ENCODE measurements around the gene KIRREL3.

The KIRREL3 gene

DNA sequence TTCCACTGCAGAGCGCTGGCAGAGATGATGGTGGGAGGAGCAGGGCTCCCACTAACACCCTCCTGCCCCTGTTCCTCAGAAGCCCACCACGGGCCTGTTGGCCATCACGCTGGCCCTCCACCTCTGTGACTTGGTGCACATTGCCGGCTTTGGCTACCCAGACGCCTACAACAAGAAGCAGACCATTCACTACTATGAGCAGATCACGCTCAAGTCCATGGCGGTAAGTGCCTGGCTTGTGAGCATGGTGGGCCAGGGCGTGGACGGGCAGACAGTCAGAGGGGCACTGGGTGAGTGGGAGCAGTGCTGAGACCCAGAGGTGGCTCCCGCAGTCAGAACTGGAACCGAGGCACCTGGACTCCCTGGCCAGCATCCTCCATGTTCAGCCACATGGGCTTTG, 587.1 kb downstream of the KIRREL3 start:
- Histone ChIP-seq H3K4me1 (ENCODE audit: insufficient read depth, insufficient read length) (no peaks in the 10 kb centered on the region), H3K9me3 (ENCODE audit: insufficient read depth, low read length) (no peaks in the 10 kb centered on the region), H3K27me3 (ENCODE audit: insufficient read depth, insufficient read length) (no peaks in the 10 kb centered on the region), H3K9ac (ENCODE audit: insufficient read length, low read depth) (no peak overlapping the region), H3K36me3 (ENCODE audit: insufficient read depth, insufficient read length, low read length) (peaks cover 47% of the 10 kb centered on the region), H3K4me3 (ENCODE audit: insufficient read length, low read depth) (no peak overlapping the region)
- no peak for TF ChIP-seq SUZ12 (IDR thresholded peaks at IDR 0.05; ENCODE audit: extremely low read depth, insufficient read depth, insufficient read length)
- TF ChIP-seq ZNF274 (IDR thresholded peaks at IDR 0.05; ENCODE audit: low read depth, low read length): no peak
- TF ChIP-seq YY1 (IDR thresholded peaks at IDR 0.05; ENCODE audit: insufficient read depth, insufficient read length): no peak
- no peak for DNase-seq (ENCODE audit: low read depth, low spot score)

DNA sequence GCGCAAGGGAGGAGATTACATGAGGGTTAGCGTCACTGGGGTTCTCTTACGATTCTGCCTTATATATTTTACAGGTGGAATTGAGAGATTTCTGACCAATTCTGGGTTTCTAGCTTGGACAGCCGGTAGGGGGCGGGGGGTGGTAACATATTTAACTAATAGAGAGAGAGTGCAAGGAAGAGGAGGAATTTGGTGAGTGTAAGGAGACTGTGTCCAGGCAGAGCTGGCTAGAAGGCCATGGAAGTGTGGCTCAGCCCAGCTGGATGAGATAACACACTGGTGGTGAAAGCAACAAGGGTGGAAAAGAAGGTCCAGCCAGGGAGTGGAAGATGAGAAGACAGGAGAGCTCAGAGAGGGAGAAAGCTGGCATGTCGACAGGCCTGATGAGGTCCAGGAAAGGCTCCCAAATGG, 588.6 kb downstream of the KIRREL3 start:
- Histone ChIP-seq H3K9me3 (ENCODE audit: insufficient read depth, low read length) (no peaks in the 10 kb centered on the region), H3K9ac (ENCODE audit: insufficient read length, low read depth) (no peak overlapping the region), H3K4me1 (ENCODE audit: insufficient read depth, insufficient read length) (no peaks in the 10 kb centered on the region), H3K27me3 (ENCODE audit: insufficient read depth, insufficient read length) (no peaks in the 10 kb centered on the region), H3K36me3 (ENCODE audit: insufficient read depth, insufficient read length, low read length) (peaks cover 60% of the 10 kb centered on the region), H3K4me3 (ENCODE audit: insufficient read length, low read depth) (no peak overlapping the region)
- TF ChIP-seq ZNF274 (IDR thresholded peaks at IDR 0.05; ENCODE audit: low read depth, low read length) (no peak), SUZ12 (IDR thresholded peaks at IDR 0.05; ENCODE audit: extremely low read depth, insufficient read depth, insufficient read length) (no peak)
- DNase-seq (ENCODE audit: low read depth, low spot score): no peak

DNA sequence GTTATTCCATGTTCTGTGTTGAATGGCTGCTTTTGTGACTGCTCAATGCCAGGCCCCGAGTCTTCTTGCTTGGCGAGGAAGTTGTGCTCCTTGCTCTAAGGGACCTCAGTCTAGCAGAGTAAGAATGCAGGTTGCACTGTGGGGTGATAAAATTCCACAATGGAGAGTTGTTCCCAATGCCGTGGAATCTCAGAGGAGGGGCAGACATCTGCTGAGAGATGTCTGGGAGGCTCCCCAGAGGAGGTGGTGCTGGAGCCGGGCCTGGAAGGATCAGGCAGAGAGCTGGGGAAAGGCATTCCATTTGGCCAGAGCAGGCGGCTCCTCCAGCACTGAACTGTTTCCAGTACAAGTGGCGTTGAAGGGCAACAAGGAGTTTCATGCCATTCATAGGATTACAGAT, 589.9 kb downstream of the KIRREL3 start:
- no peak for TF ChIP-seq ZNF274 (IDR thresholded peaks at IDR 0.05; ENCODE audit: low read depth, low read length)
- TF ChIP-seq SUZ12 (IDR thresholded peaks at IDR 0.05; ENCODE audit: extremely low read depth, insufficient read depth, insufficient read length): no peak
- no peak for TF ChIP-seq YY1 (IDR thresholded peaks at IDR 0.05; ENCODE audit: insufficient read depth, insufficient read length)
- H3K36me3 ChIP-seq (ENCODE audit: insufficient read depth, insufficient read length, low read length): peaks cover 61% of the 10 kb centered on the region
- no peak for DNase-seq (ENCODE audit: low read depth, low spot score)

DNA sequence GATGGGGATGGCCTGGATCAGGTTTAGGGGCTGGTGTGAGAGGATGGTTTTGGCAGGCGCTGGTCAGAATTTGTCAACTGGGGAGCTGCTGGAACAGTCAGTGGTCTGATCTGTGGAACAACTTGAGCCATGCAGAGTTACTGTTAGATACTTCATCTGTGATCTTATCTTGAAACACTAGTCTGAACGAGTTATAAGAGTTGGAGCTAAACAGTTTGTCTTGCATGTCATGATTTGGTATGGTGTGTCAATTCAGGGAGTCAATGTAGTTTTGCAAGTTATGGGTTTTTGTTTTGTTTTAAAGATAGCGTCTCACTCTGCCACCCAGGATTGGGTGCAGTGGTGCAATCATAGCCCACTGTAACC, 591.0 kb downstream of the KIRREL3 start:
- no peak overlapping the region for H3K4me3 ChIP-seq (ENCODE audit: insufficient read length, low read depth)
- H3K9ac ChIP-seq (ENCODE audit: insufficient read length, low read depth): no peak overlapping the region
- no peak for DNase-seq (ENCODE audit: low read depth, low spot score)
- peaks cover 54% of the 10 kb centered on the region for H3K36me3 ChIP-seq (ENCODE audit: insufficient read depth, insufficient read length, low read length)
- H3K27me3 ChIP-seq (ENCODE audit: insufficient read depth, insufficient read length): no peaks in the 10 kb centered on the region
- TF ChIP-seq ZNF274 (IDR thresholded peaks at IDR 0.05; ENCODE audit: low read depth, low read length) (no peak), YY1 (IDR thresholded peaks at IDR 0.05; ENCODE audit: insufficient read depth, insufficient read length) (no peak), SUZ12 (IDR thresholded peaks at IDR 0.05; ENCODE audit: extremely low read depth, insufficient read depth, insufficient read length) (no peak)
- H3K4me1 ChIP-seq (ENCODE audit: insufficient read depth, insufficient read length): peaks cover 3% of the 10 kb centered on the region
- H3K9me3 ChIP-seq (ENCODE audit: insufficient read depth, low read length): no peaks in the 10 kb centered on the region

More for the DNA sequence above, 589.9 kb downstream of the KIRREL3 start:
- Histone ChIP-seq H3K4me1 (ENCODE audit: insufficient read depth, insufficient read length) (peaks cover under 1% of the 10 kb centered on the region), H3K27me3 (ENCODE audit: insufficient read depth, insufficient read length) (no peaks in the 10 kb centered on the region), H3K9ac (ENCODE audit: insufficient read length, low read depth) (no peak overlapping the region), H3K9me3 (ENCODE audit: insufficient read depth, low read length) (no peaks in the 10 kb centered on the region), H3K4me3 (ENCODE audit: insufficient read length, low read depth) (no peak overlapping the region)

DNA sequence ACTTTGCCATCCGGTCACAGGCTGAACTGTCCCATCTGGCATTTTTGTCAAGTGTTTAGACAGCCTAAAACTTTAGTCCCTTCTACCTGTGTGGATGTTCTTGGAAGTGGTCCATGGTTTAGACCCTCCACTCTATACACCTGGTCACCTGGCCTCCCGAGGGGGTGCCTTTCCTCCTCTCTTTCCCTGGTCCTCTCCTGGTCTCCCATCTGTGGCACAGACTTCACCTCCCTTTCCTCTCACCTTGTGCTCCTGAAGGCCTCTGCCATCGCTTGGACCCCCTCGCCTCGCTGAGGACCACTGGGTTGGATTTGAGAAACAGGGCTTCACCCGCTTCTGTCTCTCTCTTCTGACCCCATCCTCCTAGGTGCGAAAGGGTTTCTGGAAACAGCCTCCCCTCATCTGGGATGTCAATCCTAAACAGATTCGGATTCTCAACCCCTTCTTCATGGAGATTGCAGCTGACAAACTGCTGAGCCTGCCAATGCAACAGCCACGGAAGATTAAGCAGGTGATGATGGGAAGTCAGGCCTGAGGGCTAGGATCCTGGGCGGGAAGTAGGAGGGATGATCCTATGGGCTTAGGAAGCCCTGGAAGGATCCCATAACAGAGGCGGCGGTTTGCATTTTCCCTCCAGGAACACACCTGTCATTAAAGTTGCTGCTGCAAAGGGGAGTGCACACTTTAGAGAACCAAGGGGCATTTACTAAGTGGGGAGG, 591.5 kb downstream of the KIRREL3 start:
- no peak overlapping the region for H3K4me3 ChIP-seq (ENCODE audit: insufficient read length, low read depth)
- H3K9me3 ChIP-seq (ENCODE audit: insufficient read depth, low read length): no peaks in the 10 kb centered on the region
- H3K36me3 ChIP-seq (ENCODE audit: insufficient read depth, insufficient read length, low read length): peaks cover 49% of the 10 kb centered on the region
- peaks cover 8% of the 10 kb centered on the region for H3K4me1 ChIP-seq (ENCODE audit: insufficient read depth, insufficient read length)
- H3K27me3 ChIP-seq (ENCODE audit: insufficient read depth, insufficient read length): no peaks in the 10 kb centered on the region
- DNase-seq (ENCODE audit: low read depth, low spot score): no peak
- H3K9ac ChIP-seq (ENCODE audit: insufficient read length, low read depth): no peak overlapping the region
- TF ChIP-seq YY1 (IDR thresholded peaks at IDR 0.05; ENCODE audit: insufficient read depth, insufficient read length) (no peak), ZNF274 (IDR thresholded peaks at IDR 0.05; ENCODE audit: low read depth, low read length) (no peak), SUZ12 (IDR thresholded peaks at IDR 0.05; ENCODE audit: extremely low read depth, insufficient read depth, insufficient read length) (no peak)

DNA sequence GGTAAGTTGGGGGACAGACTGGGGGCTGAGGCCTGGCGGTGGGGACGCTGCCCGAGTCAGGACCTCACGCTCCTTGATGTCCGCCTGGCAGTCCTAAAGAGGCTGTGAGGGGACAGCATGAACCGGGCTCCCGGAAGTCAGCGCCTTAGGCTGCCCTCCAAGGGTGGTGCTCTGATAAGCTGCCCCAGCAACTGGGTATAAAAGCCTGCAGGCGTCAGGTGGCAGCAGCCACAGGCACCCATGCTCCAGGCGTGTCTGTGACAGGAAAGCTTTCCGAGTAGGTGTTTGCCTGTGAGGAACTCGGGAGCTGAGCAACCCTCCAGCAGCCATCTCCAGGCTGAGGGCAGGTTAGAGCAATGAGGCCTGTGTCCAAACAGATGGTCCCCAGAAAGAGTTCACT, 592.1 kb downstream of the KIRREL3 start:
- H3K27me3 ChIP-seq (ENCODE audit: insufficient read depth, insufficient read length): no peaks in the 10 kb centered on the region
- DNase-seq (ENCODE audit: low read depth, low spot score): no peak
- no peak overlapping the region for H3K4me3 ChIP-seq (ENCODE audit: insufficient read length, low read depth)
- H3K4me1 ChIP-seq (ENCODE audit: insufficient read depth, insufficient read length): peaks cover 9% of the 10 kb centered on the region
- H3K9me3 ChIP-seq (ENCODE audit: insufficient read depth, low read length): no peaks in the 10 kb centered on the region
- H3K36me3 ChIP-seq (ENCODE audit: insufficient read depth, insufficient read length, low read length): peaks cover 43% of the 10 kb centered on the region
- H3K9ac ChIP-seq (ENCODE audit: insufficient read length, low read depth): no peak overlapping the region
- TF ChIP-seq ZNF274 (IDR thresholded peaks at IDR 0.05; ENCODE audit: low read depth, low read length) (no peak), YY1 (IDR thresholded peaks at IDR 0.05; ENCODE audit: insufficient read depth, insufficient read length) (no peak), SUZ12 (IDR thresholded peaks at IDR 0.05; ENCODE audit: extremely low read depth, insufficient read depth, insufficient read length) (no peak)

DNA sequence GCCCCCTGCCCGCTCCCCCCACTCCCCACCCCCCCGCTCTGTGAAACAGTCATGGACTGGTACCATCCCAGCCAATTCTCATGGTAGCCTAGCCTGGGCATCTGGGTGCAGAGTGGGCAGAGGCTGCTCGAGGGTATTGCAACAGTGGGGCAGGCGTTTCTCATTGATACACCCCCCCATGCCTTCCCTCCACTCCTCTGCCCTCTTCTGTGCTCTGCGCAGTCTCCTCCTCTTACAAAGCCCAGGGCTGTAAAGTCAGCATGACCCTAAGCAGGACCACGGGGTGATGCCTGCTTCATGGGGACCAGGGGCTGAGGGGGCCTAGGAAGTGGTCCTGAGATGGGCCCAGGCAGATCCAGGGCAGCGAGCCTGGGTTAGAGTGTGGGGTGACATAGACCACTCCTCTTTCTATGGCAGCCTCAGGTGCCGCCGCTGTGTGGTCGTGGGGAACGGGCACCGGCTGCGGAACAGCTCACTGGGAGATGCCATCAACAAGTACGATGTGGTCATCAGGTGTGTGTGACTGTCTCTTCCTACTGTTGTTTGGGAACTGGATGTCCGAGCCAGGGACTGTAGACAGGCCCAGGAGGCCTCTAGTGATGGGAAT, 592.8 kb downstream of the KIRREL3 start:
- Histone ChIP-seq H3K27me3 (ENCODE audit: insufficient read depth, insufficient read length) (no peaks in the 10 kb centered on the region), H3K9ac (ENCODE audit: insufficient read length, low read depth) (no peak overlapping the region), H3K4me1 (ENCODE audit: insufficient read depth, insufficient read length) (peaks cover 12% of the 10 kb centered on the region), H3K4me3 (ENCODE audit: insufficient read length, low read depth) (no peak overlapping the region), H3K9me3 (ENCODE audit: insufficient read depth, low read length) (no peaks in the 10 kb centered on the region), H3K36me3 (ENCODE audit: insufficient read depth, insufficient read length, low read length) (peaks cover 37% of the 10 kb centered on the region)
- TF ChIP-seq SUZ12 (IDR thresholded peaks at IDR 0.05; ENCODE audit: extremely low read depth, insufficient read depth, insufficient read length) (no peak), YY1 (IDR thresholded peaks at IDR 0.05; ENCODE audit: insufficient read depth, insufficient read length) (no peak), ZNF274 (IDR thresholded peaks at IDR 0.05; ENCODE audit: low read depth, low read length) (no peak)
- DNase-seq (ENCODE audit: low read depth, low spot score): no peak

Measured in NT2/D1 (cell line).